IPS-15b (cell line): Measurements from ENCODE around the gene KHDC3L.
A peak's percentile ranks its signal among the peaks of the same experiment; 100 is the strongest.

Experiments used
- H3K27me3 ChIP-seq: one replicate; pipeline ENCODE4 v1.6.1; 2013; ENCODE audit warnings: low read length; ENCODE audit not compliant: control insufficient read depth, insufficient read depth
- H3K36me3 ChIP-seq: one replicate; pipeline ENCODE4 v1.6.1; 2013; ENCODE audit warnings: low read length; ENCODE audit not compliant: control insufficient read depth, insufficient read depth
- H3K4me1 ChIP-seq: one replicate; pipeline ENCODE4 v1.6.1; 2013; ENCODE audit warnings: mild to moderate bottlenecking, low read length; ENCODE audit not compliant: control insufficient read depth, insufficient read depth
- H3K4me3 ChIP-seq: one replicate; pipeline ENCODE4 v1.5.1; 2013; ENCODE audit warnings: low read depth, low read length
- H3K9ac ChIP-seq: one replicate; pipeline ENCODE4 v1.6.1; 2013; ENCODE audit warnings: low read depth, mild to moderate bottlenecking, low read length
- H3K9me3 ChIP-seq: one replicate; pipeline ENCODE4 v1.6.1; 2013; ENCODE audit warnings: mild to moderate bottlenecking, low read length; ENCODE audit not compliant: control insufficient read depth, insufficient read depth

Gene KHDC3L

GRCh38 chr6:73349311-73349710 is 13.1 kb upstream of the KHDC3L start:
- Histone ChIP-seq H3K4me1 (peaks cover 10% of the 10 kb centered on the region), H3K9ac (peak overlapping the region; percentile 65), H3K4me3 (no peak overlapping the region), H3K27me3 (no peaks in the 10 kb centered on the region), H3K36me3 (no peaks in the 10 kb centered on the region), H3K9me3 (no peaks in the 10 kb centered on the region)

GRCh38 chr6:73353636-73354593 is 8.5 kb upstream of the KHDC3L start, which contains the start of gene DPPA5:
DPPA5 (minus strand) TSS chr6:73354276; CDS start chr6:73354225, 51 bp downstream.
- Histone ChIP-seq H3K9me3 (no peaks in the 10 kb centered on the region), H3K27me3 (no peaks in the 10 kb centered on the region), H3K4me3 (no peak within 1 kb of the TSS), H3K36me3 (no peaks in the 10 kb centered on the region), H3K4me1 (peaks cover 9% of the 10 kb centered on the region), H3K9ac (no peak within 1 kb of the TSS)

- Histone ChIP-seq H3K9ac (no peak overlapping the region), H3K9me3 (no peaks in the 10 kb centered on the region), H3K4me3 (no peak overlapping the region), H3K27me3 (no peaks in the 10 kb centered on the region), H3K4me1 (no peaks in the 10 kb centered on the region), H3K36me3 (no peaks in the 10 kb centered on the region)
Measured at GRCh38 chr6:73362869-73363536, 545 bp downstream of the KHDC3L start.

GRCh38 chr6:73363537-73363875 is 1.0 kb downstream of the KHDC3L start:
- H3K27me3 ChIP-seq, result no peaks in the 10 kb centered on the region
- H3K4me1 ChIP-seq, result no peaks in the 10 kb centered on the region
- no peak overlapping the region for H3K9ac ChIP-seq

GRCh38 chr6:73364121-73364520 is 1.7 kb downstream of the KHDC3L start:
- Histone ChIP-seq H3K9ac (no peak overlapping the region), H3K4me3 (no peak overlapping the region), H3K27me3 (no peaks in the 10 kb centered on the region), H3K9me3 (no peaks in the 10 kb centered on the region), H3K36me3 (no peaks in the 10 kb centered on the region), H3K4me1 (no peaks in the 10 kb centered on the region)

More at GRCh38 chr6:73363537-73363875, 1.0 kb downstream of the KHDC3L start:
- no peaks in the 10 kb centered on the region for H3K9me3 ChIP-seq
- H3K4me3 ChIP-seq, result no peak overlapping the region
- no peaks in the 10 kb centered on the region for H3K36me3 ChIP-seq

- Histone ChIP-seq H3K9me3 (no peaks in the 10 kb centered on the region), H3K36me3 (no peaks in the 10 kb centered on the region), H3K4me3 (no peak overlapping the region), H3K4me1 (no peaks in the 10 kb centered on the region), H3K27me3 (no peaks in the 10 kb centered on the region), H3K9ac (no peak overlapping the region)
Measured at GRCh38 chr6:73364549-73364948, 2.1 kb downstream of the KHDC3L start.

GRCh38 chr6:73367761-73368355 is 5.4 kb downstream of the KHDC3L start:
- H3K36me3 ChIP-seq, result no peaks in the 10 kb centered on the region
- no peaks in the 10 kb centered on the region for H3K9me3 ChIP-seq
- no peaks in the 10 kb centered on the region for H3K4me1 ChIP-seq
- H3K9ac ChIP-seq, result no peak overlapping the region
- no peaks in the 10 kb centered on the region for H3K27me3 ChIP-seq
- no peak overlapping the region for H3K4me3 ChIP-seq

- no peaks in the 10 kb centered on the region for H3K9me3 ChIP-seq
- H3K27me3 ChIP-seq, result no peaks in the 10 kb centered on the region
- no peak overlapping the region for H3K4me3 ChIP-seq
- H3K4me1 ChIP-seq, result no peaks in the 10 kb centered on the region
- H3K36me3 ChIP-seq, result no peaks in the 10 kb centered on the region
- no peak overlapping the region for H3K9ac ChIP-seq
Measured at GRCh38 chr6:73368675-73369074, 6.2 kb downstream of the KHDC3L start.

- H3K4me3 ChIP-seq, result no peak overlapping the region
Measured at GRCh38 chr6:73369157-73369556, 6.7 kb downstream of the KHDC3L start.

GRCh38 chr6:73369563-73369962 is 7.1 kb downstream of the KHDC3L start, which contains the start of gene OOEP:
OOEP (minus strand) TSS chr6:73369897; CDS start chr6:73369792, 105 bp downstream.
- Histone ChIP-seq H3K9ac (no peak within 1 kb of the TSS), H3K36me3 (no peaks in the 10 kb centered on the region), H3K4me1 (no peaks in the 10 kb centered on the region), H3K4me3 (no peak within 1 kb of the TSS), H3K9me3 (no peaks in the 10 kb centered on the region), H3K27me3 (no peaks in the 10 kb centered on the region)

More at GRCh38 chr6:73369157-73369556, 6.7 kb downstream of the KHDC3L start:
- no peaks in the 10 kb centered on the region for H3K4me1 ChIP-seq
- no peaks in the 10 kb centered on the region for H3K9me3 ChIP-seq
- H3K9ac ChIP-seq, result no peak overlapping the region
- no peaks in the 10 kb centered on the region for H3K36me3 ChIP-seq
- H3K27me3 ChIP-seq, result no peaks in the 10 kb centered on the region

- H3K36me3 ChIP-seq, result no peaks in the 10 kb centered on the region
- H3K4me1 ChIP-seq, result no peaks in the 10 kb centered on the region
- no peak overlapping the region for H3K9ac ChIP-seq
- no peaks in the 10 kb centered on the region for H3K27me3 ChIP-seq
- H3K9me3 ChIP-seq, result no peaks in the 10 kb centered on the region
- H3K4me3 ChIP-seq, result no peak overlapping the region
Measured at GRCh38 chr6:73371984-73372383, 9.5 kb downstream of the KHDC3L start.
